ENCODE results near the gene ZFYVE27.

- TF ChIP-seq, protein P1, sequence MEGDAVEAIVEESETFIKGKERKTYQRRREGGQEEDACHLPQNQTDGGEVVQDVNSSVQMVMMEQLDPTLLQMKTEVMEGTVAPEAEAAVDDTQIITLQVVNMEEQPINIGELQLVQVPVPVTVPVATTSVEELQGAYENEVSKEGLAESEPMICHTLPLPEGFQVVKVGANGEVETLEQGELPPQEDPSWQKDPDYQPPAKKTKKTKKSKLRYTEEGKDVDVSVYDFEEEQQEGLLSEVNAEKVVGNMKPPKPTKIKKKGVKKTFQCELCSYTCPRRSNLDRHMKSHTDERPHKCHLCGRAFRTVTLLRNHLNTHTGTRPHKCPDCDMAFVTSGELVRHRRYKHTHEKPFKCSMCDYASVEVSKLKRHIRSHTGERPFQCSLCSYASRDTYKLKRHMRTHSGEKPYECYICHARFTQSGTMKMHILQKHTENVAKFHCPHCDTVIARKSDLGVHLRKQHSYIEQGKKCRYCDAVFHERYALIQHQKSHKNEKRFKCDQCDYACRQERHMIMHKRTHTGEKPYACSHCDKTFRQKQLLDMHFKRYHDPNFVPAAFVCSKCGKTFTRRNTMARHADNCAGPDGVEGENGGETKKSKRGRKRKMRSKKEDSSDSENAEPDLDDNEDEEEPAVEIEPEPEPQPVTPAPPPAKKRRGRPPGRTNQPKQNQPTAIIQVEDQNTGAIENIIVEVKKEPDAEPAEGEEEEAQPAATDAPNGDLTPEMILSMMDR (IDR thresholded peaks at IDR 0.05), result no peak
- no peak for TF ChIP-seq EP300 (IDR thresholded peaks at IDR 0.05)
- no peak for TF ChIP-seq POLR2A (IDR thresholded peaks at IDR 0.05)
- no peak for TF ChIP-seq POLR2AphosphoS5 (IDR thresholded peaks at IDR 0.05)
These were observed 48.8 kb downstream of the ZFYVE27 start for GRCh38 chr10:97785731-97786130.
